Right hindlimb (tissue), 1 donor: ENCODE data around the gene KISS1R.
A peak's percentile ranks its signal among the peaks of the same experiment; 100 is the strongest.

Source experiments
- DNase-seq: peaks from one replicate; pipeline ENCODE4 v3.0.0-alpha.2; 2018

Gene KISS1R

DNA sequence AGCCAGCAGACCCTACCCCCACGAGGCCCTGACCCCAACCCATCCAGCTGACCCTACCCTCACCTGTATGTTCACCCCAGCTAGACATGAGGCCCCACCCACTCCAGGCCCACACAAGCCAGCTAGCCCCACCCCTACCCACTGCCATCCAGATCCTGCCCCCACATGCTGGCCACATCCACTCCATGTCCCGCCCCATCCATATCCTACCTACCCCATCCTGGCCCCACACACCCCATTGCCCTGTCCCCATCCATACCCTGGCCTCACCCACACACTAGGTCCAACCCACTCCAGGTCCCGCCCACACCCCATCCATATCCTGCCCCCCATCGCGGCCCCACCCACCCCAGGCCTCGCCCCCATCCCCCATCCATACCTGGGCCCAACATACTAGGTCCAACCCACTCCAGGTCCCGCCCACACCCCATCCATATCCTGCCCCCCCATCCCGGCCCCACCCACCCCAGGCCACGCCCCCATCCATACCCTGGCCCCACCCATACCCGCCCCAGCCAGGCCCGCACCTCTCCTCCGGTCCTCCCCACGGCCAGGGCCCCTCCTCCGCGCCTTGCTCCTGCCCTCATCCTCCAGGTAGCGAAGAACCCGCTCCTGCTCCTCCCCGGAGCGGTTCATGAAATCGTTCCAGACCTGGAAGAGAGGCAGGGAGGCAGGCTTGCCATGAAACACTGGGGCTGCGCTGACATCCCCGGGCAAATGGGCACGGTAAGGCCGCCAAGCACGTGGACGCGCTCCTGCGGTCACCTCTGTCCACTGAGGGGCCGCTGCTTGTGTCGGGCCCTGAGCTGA lies 16.6 kb upstream of the KISS1R start:
- no peak for DNase-seq

DNA sequence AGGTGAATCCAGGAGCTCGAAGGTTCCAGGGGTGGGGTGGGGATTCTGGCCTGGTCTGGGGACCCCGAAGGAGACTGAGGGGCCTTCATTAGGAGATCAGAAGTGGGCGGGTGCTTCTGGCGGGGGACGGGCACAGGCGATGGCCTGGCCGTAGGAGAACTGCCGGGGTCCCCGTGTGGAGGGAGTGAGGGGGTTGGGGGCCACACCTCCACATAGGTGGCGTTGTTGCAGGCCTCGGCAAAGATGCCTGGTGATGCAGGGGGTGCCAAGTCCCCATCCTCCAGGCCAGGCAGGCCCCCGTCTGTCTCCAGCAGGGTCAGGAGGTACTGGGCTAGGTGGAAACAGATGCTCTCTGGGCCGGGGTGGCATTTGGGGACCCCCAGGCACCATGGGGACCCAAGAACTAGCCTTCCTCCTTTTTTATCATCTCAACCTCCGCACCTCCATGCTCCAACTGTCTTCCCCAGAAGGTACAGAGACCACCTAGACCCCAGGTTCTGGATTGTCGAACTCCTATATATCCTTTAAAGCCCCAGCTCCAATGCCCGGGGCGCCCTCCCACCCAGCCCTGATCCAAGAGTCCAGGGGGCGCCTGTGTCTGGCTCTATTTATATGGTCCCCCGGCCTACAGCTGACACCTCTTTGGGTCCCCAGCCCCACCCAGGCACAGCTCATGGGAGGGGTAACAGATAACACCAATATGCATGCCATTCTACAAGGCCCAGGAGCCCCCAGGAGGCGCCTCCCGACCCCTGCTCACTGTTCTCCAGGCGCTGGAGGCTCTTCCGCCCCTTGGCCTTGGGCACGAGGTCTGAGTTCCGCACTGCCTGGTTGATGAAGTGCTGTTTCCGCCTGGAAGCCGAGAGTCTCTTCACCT lies 15.7 kb upstream of the KISS1R start:
- no peak for DNase-seq

DNA sequence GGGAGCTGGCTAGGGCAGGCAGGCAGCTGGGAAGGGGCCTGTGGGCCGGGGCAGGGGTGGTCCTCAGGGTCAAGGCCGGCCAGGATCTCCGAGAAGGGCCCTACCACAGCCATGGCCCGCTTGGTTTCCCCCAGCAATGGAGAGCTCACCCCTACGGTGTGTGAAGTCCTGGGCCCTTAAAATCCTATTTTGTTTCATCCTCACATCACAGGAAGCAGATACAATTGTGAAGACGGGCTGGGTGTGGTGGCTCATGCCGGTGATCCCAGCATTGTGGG lies 15.1 kb upstream of the KISS1R start:
- DNase-seq: no peak

DNA sequence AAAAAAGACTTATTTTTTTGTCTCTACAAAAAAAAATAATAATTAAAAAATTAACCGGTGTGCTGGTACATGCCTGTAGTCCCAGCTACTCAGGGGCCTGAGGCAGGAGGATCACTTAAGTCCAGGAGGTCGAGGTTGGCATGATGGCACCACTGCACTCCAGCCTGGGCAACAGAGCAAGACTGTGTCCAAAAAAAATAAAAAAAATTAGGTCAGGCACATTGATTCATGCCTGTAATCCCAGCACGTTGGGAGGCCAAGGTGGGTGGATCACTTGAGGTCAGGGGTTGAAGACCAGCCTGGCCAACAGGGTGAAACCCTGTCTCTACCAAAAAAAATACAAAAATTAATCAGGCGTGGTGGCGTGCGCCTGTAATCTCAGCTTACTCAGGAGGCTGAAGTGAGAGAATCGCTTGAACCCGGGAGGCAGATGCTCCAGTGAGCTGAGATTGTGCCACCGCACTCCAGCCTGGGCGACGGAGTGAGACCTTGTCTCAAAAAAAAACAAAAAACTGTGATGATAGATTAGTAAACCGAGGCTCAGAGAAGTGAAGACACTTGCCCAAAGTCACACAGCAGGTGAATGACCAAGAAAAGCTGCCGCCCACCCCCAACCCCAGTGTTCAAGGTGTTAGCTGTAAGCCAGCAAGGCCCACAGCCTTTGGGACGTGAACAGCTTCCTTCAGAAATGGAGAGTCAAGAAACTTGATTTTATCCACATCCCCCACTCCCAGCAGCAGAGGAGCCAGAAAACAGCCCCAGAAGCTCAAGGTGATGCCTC lies 14.5 kb upstream of the KISS1R start:
- DNase-seq: no peak

- DNase-seq: no peak
These were observed 13.8 kb upstream of the KISS1R start for GRCh38 chr19:903266-903797.

- DNase-seq: no peak
These were observed 12.6 kb upstream of the KISS1R start for GRCh38 chr19:904545-904944.

- no peak for DNase-seq
These were observed 10.7 kb upstream of the KISS1R start for GRCh38 chr19:906480-906879.

DNA sequence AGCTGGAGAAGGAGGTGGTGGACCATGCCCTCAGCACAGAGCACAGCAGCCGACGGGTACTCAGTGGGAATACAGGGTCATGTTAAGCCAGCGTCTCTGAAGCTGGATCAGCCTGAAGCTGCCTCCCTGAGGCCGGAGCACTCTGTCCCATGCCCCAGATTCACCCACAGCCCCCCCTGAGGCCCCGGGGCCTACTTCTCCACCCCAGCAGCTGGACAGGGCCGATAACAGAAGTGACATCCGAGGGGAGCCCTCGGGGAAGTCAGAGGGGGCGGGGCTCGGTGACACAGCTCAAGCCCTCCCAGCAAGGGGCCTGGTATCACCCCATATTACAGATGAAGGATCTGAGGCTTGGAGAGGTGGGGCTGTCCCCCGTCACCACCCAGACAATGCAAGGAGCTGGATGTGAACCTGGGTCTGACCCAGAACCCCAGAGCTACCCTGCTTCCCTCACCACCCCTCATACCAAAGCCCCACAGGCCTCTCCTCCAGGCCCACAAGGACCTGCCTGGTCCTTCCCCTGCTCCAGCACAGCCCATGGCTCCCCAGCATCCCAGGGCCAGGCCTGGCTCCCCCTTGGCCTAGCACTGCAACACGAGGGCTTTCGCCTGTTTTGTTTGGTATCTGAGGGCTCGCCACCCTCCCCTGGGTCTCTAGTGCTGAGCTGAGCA lies 9.8 kb upstream of the KISS1R start:
- DNase-seq: no peak

- no peak for DNase-seq
These were observed 5.7 kb upstream of the KISS1R start for GRCh38 chr19:911197-912033.

- peak; percentile 69 for DNase-seq
These were observed 4.7 kb upstream of the KISS1R start for GRCh38 chr19:912181-913079.

DNA sequence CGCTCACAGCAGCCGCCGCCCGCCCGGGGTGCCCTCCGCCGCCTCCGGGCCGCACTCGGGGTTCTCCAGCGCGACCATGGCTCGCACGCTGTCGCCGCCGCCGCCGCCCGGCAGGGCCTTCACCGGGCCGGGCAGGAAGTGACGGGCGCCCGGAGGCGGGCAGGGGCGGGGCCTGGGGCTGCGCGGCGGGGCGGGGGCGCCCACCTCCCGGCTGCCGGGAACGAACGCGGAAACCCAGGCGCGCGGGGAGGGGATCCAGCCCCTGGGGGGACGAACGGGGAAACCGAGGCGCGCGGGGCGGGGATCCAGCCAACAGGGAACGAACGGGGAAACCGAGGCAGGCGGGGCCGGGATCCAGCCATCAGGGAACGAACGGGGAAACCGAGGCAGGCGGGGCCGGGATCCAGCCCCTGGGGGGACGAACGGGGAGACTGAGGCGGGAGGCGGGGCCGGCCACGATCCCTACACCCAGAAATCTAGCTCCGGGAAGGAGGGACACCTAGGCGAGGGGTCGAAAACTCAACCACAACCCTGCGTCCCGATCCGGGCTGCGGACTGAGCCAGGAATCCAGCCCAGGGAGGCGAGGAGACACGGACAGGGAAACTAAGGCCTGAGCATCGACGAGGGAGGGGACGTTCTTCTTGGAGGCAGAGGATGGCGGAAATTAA lies 3.9 kb upstream of the KISS1R start, which contains the start of gene R3HDM4:
Gene R3HDM4 (minus strand): TSS at position 140 of the 669 bp plus-strand sequence. CDS start 62 bp downstream, at position 78.
- peak; percentile 87 for DNase-seq

DNA sequence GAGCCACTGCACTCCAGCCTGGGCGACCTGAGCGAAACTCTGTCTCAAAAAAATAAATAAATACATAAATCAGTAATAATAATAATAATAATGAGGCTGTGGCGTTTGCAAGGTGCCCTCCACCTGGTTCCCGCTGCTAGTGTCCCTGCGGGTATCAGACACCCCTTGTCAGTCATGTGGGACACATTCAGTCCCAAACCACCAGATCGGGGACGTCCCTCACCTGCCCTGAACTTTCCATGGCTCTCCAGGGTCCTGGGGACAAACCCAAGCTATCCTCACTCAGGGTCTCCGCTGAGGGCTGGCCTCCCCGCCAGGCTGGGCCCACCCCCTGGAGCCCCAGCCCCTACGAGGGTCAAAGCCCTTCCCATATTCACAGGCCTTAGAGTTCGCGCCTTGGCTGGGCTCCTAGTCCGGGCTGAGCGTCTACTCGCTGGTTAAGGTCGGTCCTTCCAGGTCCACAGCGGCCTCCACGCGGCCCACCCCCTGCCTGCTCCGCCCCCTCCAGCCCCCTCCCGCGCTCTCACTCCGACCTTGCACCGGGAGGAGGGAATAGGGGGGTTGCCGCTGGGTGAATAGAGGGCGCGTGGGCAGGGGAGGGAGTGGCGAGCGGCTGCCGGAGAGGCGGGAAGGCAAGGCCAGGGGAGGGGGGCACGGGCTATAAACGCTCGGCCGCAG lies 349 bp upstream of the KISS1R start:
- no peak for DNase-seq

GRCh38 chr19:918152-918437 lies 962 bp downstream of the KISS1R start:
- DNase-seq: no peak

GRCh38 chr19:918481-919198 lies 1.5 kb downstream of the KISS1R start:
- no peak for DNase-seq

DNA sequence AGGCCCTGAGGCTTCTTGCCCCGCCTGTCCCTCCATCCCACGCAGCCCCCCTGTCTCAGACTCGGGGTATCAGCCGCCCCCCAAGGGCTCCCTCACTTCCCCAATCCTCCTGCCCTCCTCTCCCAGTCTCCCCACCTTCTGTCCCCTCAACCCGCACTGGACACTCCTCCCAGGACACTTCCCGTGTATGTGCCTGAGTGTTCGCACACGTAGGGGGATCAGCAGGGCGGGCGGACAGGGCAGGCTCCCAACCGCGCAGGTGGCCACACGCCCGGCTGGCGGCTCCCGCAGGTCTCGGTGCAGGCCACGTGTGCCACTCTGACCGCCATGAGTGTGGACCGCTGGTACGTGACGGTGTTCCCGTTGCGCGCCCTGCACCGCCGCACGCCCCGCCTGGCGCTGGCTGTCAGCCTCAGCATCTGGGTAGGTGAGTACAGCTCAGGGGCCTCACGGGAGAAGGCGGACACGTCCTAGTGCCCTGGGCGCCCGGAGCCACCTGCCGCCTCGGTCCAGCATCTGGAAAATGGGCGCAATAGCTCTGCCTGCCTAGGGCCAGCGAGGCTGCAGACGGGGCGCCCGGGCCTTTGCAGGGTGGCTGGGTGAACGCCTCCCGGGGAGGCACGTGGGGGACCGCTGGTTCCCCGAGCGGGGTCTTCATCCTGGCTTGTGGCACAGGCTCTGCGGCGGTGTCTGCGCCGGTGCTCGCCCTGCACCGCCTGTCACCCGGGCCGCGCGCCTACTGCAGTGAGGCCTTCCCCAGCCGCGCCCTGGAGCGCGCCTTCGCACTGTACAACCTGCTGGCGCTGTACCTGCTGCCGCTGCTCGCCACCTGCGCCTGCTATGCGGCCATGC lies 2.3 kb downstream of the KISS1R start:
- DNase-seq: no peak

GRCh38 chr19:920051-920864 lies 3.1 kb downstream of the KISS1R start:
- no peak for DNase-seq

DNA sequence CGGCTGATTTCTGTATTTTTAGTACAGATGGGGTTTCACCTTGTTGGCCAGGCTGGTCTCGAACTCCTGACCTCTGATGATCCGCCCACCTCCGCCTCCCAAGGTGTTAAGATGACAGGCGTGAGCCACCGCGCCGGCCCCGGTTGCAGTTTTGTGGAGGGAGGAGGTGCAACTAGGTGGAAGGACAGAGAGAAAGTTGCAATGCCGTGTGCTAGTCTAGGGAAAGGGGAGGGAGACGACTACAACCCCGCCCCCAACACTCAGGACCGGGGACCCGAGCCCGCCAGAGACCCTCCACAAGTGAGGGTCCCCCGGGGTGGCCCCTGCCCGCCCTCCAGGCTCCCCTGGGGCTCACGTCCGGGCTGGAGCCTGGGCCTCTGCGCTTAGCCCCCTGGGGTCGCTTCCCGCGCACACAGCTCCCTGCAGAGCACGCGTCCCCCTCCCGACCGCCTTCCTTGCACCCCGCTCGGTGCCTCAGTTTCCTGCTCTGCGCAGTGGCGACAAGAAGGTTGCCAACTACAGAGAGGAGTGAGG lies 7.5 kb downstream of the KISS1R start:
- DNase-seq: no peak
